IMR-90 (cell line): ENCODE results near the gene SLC25A17. TPM values are rescaled to one million over a fixed set of nuclear protein-coding genes. Genes with fewer than 3 reads are reported as not detected.

Source experiments
- ATAC-seq: fragments of 200-7000 bp; cut with Tn5 transposase; 2 replicates; pipeline ENCODE4 v1.9.1; 2020; ENCODE audit warnings: low read depth, mild to moderate bottlenecking, moderate library complexity
- BruUV-seq: library from RNA; stranded (reverse); fragments of 400-500 nt; replicated peaks from 2 replicates; lab custom pipeline; 2021; lab: Mats Ljungman, UMichigan
- CTCF ChIA-PET: fragments of 300-600 bp; formaldehyde crosslinking; extraction: SDS; loops from one replicate; lab custom pipeline; 2021; ENCODE audit warnings: antibody characterized with exemption; lab: Yijun Ruan, JAX
- POLR2A ChIA-PET: fragments of 300-600 bp; sonication (Branson Sonifier 250); formaldehyde crosslinking; loops from one replicate; lab custom pipeline; 2022; ENCODE audit warnings: antibody characterized with exemption; ENCODE audit not compliant: unreplicated experiment; lab: Charles Lee
- DNase-seq: peaks from one replicate; pipeline ENCODE4 v3.0.0; 2013
- H2AFZ ChIP-seq: replicated peaks from 2 replicates; pipeline ENCODE3; 2013; ENCODE audit warnings: low read length, mild to moderate bottlenecking; ENCODE audit not compliant: poor library complexity
- H2AK5ac ChIP-seq: 2 replicates; pipeline ENCODE4 v1.6.1; 2013; ENCODE audit warnings: low read depth, low read length, inconsistent platforms
- H2AK9ac ChIP-seq: replicated peaks from 2 replicates; pipeline ENCODE3; 2013; ENCODE audit warnings: mild to moderate bottlenecking, low read depth, low read length, moderate library complexity; ENCODE audit not compliant: poor library complexity
- H2BK120ac ChIP-seq: 2 replicates; pipeline ENCODE4 v1.6.1; 2013; ENCODE audit warnings: low read depth, low read length, inconsistent platforms
- H2BK15ac ChIP-seq: 3 replicates; pipeline ENCODE4 v1.6.1; 2013; ENCODE audit warnings: low read depth, low read length, inconsistent platforms
- H2BK20ac ChIP-seq: 2 replicates; pipeline ENCODE4 v1.6.1; 2013; ENCODE audit warnings: low read depth, mild to moderate bottlenecking, inconsistent platforms, low read length, moderate library complexity
- H2BK5ac ChIP-seq: 2 replicates; pipeline ENCODE4 v1.6.1; 2013; ENCODE audit warnings: mild to moderate bottlenecking, low read depth, low read length, inconsistent platforms; ENCODE audit not compliant: poor library complexity, severe bottlenecking
- H3K14ac ChIP-seq: replicated peaks from 2 replicates; pipeline ENCODE4 v1.6.1; 2013; ENCODE audit warnings: low read depth, low read length, inconsistent platforms
- H3K18ac ChIP-seq: 2 replicates; pipeline ENCODE4 v1.6.1; 2013; ENCODE audit warnings: low read depth, low read length, control low read depth
- H3K23ac ChIP-seq: 2 replicates; pipeline ENCODE4 v1.6.1; 2013; ENCODE audit warnings: low read depth, low read length, inconsistent platforms
- H3K27ac ChIP-seq: 2 replicates; pipeline ENCODE4 v1.5.1; 2013; ENCODE audit warnings: mild to moderate bottlenecking, control low read depth, low read length; ENCODE audit not compliant: insufficient read depth
- H3K27me3 ChIP-seq: 2 replicates; pipeline ENCODE4 v1.6.1; 2013; ENCODE audit warnings: low read length; ENCODE audit not compliant: control insufficient read depth, insufficient read depth
- H3K36me3 ChIP-seq: 2 replicates; pipeline ENCODE4 v1.6.1; 2013; ENCODE audit warnings: low read length, mixed read lengths; ENCODE audit not compliant: control insufficient read depth, insufficient read depth
- H3K4ac ChIP-seq: 2 replicates; pipeline ENCODE4 v1.6.1; 2013; ENCODE audit warnings: low read depth, low read length, inconsistent platforms
- H3K4me1 ChIP-seq: 2 replicates; pipeline ENCODE4 v1.6.1; 2013; ENCODE audit warnings: low read length, mixed read lengths; ENCODE audit not compliant: control insufficient read depth, insufficient read depth
- H3K4me2 ChIP-seq: 2 replicates; pipeline ENCODE4 v1.6.1; 2013; ENCODE audit warnings: low read depth, mild to moderate bottlenecking, control low read depth, low read length, moderate library complexity
- H3K4me3 ChIP-seq: 2 replicates; pipeline ENCODE4 v1.5.1; 2013; ENCODE audit warnings: low read depth, mild to moderate bottlenecking, control low read depth, low read length, moderate library complexity; ENCODE audit not compliant: insufficient read depth
- H3K56ac ChIP-seq: 2 replicates; pipeline ENCODE4 v1.6.1; 2013; ENCODE audit warnings: low read length, inconsistent platforms; ENCODE audit not compliant: insufficient read depth; ENCODE audit errors: extremely low read depth
- H3K79me1 ChIP-seq, 2 experiments: 2 replicates each; pipeline ENCODE4 v1.6.1; 2013; ENCODE audit warnings: low read length in 2 of 2, inconsistent platforms in 1 of 2, low read depth in 1 of 2
- H3K9ac ChIP-seq: 2 replicates; pipeline ENCODE4 v1.6.1; 2013; ENCODE audit warnings: low read depth, low read length, control low read depth
- H3K9me1 ChIP-seq: 2 replicates; pipeline ENCODE4 v1.6.1; 2013; ENCODE audit warnings: low read length, inconsistent platforms; ENCODE audit not compliant: insufficient read depth
- H3K9me3 ChIP-seq: 2 replicates; pipeline ENCODE4 v1.6.1; 2013; ENCODE audit warnings: low read length; ENCODE audit not compliant: control insufficient read depth, insufficient read depth
- H4K20me1 ChIP-seq: 2 replicates; pipeline ENCODE4 v1.6.1; 2013; ENCODE audit warnings: low read length, inconsistent platforms; ENCODE audit not compliant: insufficient read depth
- H4K5ac ChIP-seq: 2 replicates; pipeline ENCODE4 v1.6.1; 2013; ENCODE audit warnings: mild to moderate bottlenecking, low read depth, low read length, control low read depth
- H4K8ac ChIP-seq, 2 experiments: 2 replicates each; pipeline ENCODE4 v1.6.1; 2013; ENCODE audit warnings: low read depth in 2 of 2, low read length in 2 of 2, control low read depth in 1 of 2, inconsistent platforms in 1 of 2
- H4K91ac ChIP-seq: 2 replicates; pipeline ENCODE4 v1.6.1; 2013; ENCODE audit warnings: low read depth, low read length, inconsistent platforms; ENCODE audit not compliant: insufficient read depth
- BHLHE40 ChIP-seq: fragments of 150-350 bp; IDR thresholded peaks from 2 replicates; pipeline ENCODE4 v1.6.1; 2016; ENCODE audit warnings: mild to moderate bottlenecking, low read depth, low read length
- CEBPB ChIP-seq: IDR thresholded peaks from 2 replicates; pipeline ENCODE4 v1.6.1; 2012; ENCODE audit warnings: low read depth, low read length, improper control_type of control experiment
- CHD1 ChIP-seq: IDR thresholded peaks from 2 replicates; pipeline ENCODE4 v1.6.1; 2012; ENCODE audit warnings: low read depth, low read length, improper control_type of control experiment
- CTCF ChIP-seq: conservative IDR thresholded peaks from 2 replicates; pipeline ENCODE4 v1.5.1; 2012; ENCODE audit warnings: mild to moderate bottlenecking, low read depth, low read length, improper control_type of control experiment
- ELK1 ChIP-seq: fragments of 150-350 bp; IDR thresholded peaks from 2 replicates; pipeline ENCODE4 v1.6.1; 2016; ENCODE audit warnings: low read depth, mild to moderate bottlenecking, low read length, moderate library complexity, borderline replicate concordance
- FOS ChIP-seq: fragments of 150-350 bp; IDR thresholded peaks from 2 replicates; pipeline ENCODE4 v1.6.1; 2016; ENCODE audit warnings: low read depth, low read length
- MAFK ChIP-seq: IDR thresholded peaks from 2 replicates; pipeline ENCODE4 v1.6.1; 2012; ENCODE audit warnings: low read depth, low read length, improper control_type of control experiment
- MAZ ChIP-seq: IDR thresholded peaks from 2 replicates; pipeline ENCODE4 v1.6.1; 2012; ENCODE audit warnings: low read depth, mild to moderate bottlenecking, low read length, improper control_type of control experiment, moderate library complexity, borderline replicate concordance
- MXI1 ChIP-seq: IDR thresholded peaks from 2 replicates; pipeline ENCODE4 v1.6.1; 2012; ENCODE audit warnings: low read depth, mild to moderate bottlenecking, low read length, moderate library complexity, borderline replicate concordance
- NFE2L2 ChIP-seq: fragments of 150-350 bp; IDR thresholded peaks from 2 replicates; pipeline ENCODE4 v1.6.1; 2016; ENCODE audit warnings: low read depth, mild to moderate bottlenecking, low read length
- POLR2A ChIP-seq: IDR thresholded peaks from 2 replicates; pipeline ENCODE4 v1.6.1; 2012; ENCODE audit warnings: mild to moderate bottlenecking, low read depth, low read length
- RAD21 ChIP-seq: IDR thresholded peaks from 2 replicates; pipeline ENCODE4 v1.6.1; 2012; ENCODE audit warnings: low read length, improper control_type of control experiment
- RCOR1 ChIP-seq: IDR thresholded peaks from 2 replicates; pipeline ENCODE4 v1.6.1; 2012; ENCODE audit warnings: mild to moderate bottlenecking, low read length, improper control_type of control experiment; ENCODE audit not compliant: insufficient replicate concordance
- RFX5 ChIP-seq: IDR thresholded peaks from 2 replicates; pipeline ENCODE4 v1.8.0; 2012; ENCODE audit warnings: low read depth, mild to moderate bottlenecking, low read length, moderate library complexity
- SMC3 ChIP-seq: fragments of 150-350 bp; IDR thresholded peaks from 2 replicates; pipeline ENCODE4 v1.6.1; 2016; ENCODE audit warnings: low read depth, mild to moderate bottlenecking, antibody characterized with exemption, low read length, moderate library complexity
- USF2 ChIP-seq: fragments of 150-350 bp; IDR thresholded peaks from 2 replicates; pipeline ENCODE4 v1.6.1; 2017; ENCODE audit warnings: mild to moderate bottlenecking, antibody characterized with exemption, low read length, low read depth
- WGBS, 2 experiments: methylation state at CpG; one replicate each; pipeline versions ENCODE4 v1.1.5 to v1.1.7; 2013; ENCODE audit warnings: missing lambda C conversion rate in 2 of 2; ENCODE audit not compliant: insufficient read length in 1 of 2; ENCODE audit errors: extremely low coverage in 2 of 2; 5-methylcytosine and 5-hydroxymethylcytosine counted together
- dilution Hi-C: fragments of 300-500 bp; cut with HindIII; formaldehyde crosslinking; loops from one replicate; pipeline ENCODE4 v1.14.3; 2018; ENCODE audit warnings: low sequenced_read_pairs; ENCODE audit not compliant: unreplicated experiment
- in situ Hi-C: fragments of 300-500 bp; cut with MboI; formaldehyde crosslinking; loops from 3 replicates; pipeline ENCODE4 v1.14.3; 2019; ENCODE audit warnings: low sequenced_read_pairs, inconsistent platforms, mixed read lengths
- intact Hi-C: fragments of 100-400 bp; cut with micrococcal nuclease; formaldehyde crosslinking; loops from 2 replicates; pipeline ENCODE4 v1.10.0; 2022
- polyA plus RNA-seq, 3 experiments: library from polyadenylated mRNA; depleted of rRNA; stranded (reverse); fragments of >200 nt; gene quantifications; 2 replicates each; pipeline ENCODE4 v1.2.3, GENCODE V29; 2012; ENCODE audit warnings: low replicate concordance in 1 of 3
- total RNA-seq: library from RNA; depleted of rRNA; stranded (reverse); fragments of >200 nt; gene quantifications from 2 replicates; pipeline ENCODE4 v1.2.3, GENCODE V29; 2012

SLC25A17 gene
- total and polyA plus RNA-seq, 2 of the 4 experiments (the other 2 are of a cell fraction) = 19.6 to 36.0 TPM

- no peak overlapping the region for H2BK15ac ChIP-seq
- no peak for DNase-seq
- no peak overlapping the region for H2AK5ac ChIP-seq
- peaks cover 3% of the 10 kb centered on the region; the same call in 1 of the 2 replicates for H3K4me1 ChIP-seq
- no peaks in the 10 kb centered on the region for H3K27me3 ChIP-seq
- no peak overlapping the region for H3K23ac ChIP-seq
- no peak overlapping the region for H3K27ac ChIP-seq
- TF ChIP-seq MXI1 (no peak), RAD21 (no peak), CEBPB (no peak), CTCF (no peak), MAZ (no peak), ELK1 (no peak), RFX5 (no peak), MAFK (no peak), NFE2L2 (no peak), CHD1 (no peak), BHLHE40 (no peak), USF2 (no peak), POLR2A (no peak), SMC3 (no peak), RCOR1 (no peak), FOS (no peak)
- no peak overlapping the region for H3K4ac ChIP-seq
- no peak overlapping the region for H3K18ac ChIP-seq
- no peak overlapping the region for H3K4me2 ChIP-seq
- no peaks in the 10 kb centered on the region for H3K9me3 ChIP-seq
- WGBS, 2 experiments = no CpG with 5 or more reads among the region's 3 CpGs
- dilution Hi-C loops = no loop called here
- H2BK5ac ChIP-seq = no peak overlapping the region
- no peak overlapping the region for H3K4me3 ChIP-seq
- H4K5ac ChIP-seq = no peak overlapping the region
- CTCF ChIA-PET = interaction anchor here (0.6 kb wide), 1 partner anchor 24 kb away, joined by 3 read pairs; no protein-coding TSS in a partner anchor
- H3K9me1 ChIP-seq = 0 out of 2 replicates have a peak, but pooled peaks cover 4% of the 10 kb centered on the region
- no peak overlapping the region for H3K9ac ChIP-seq
- H2AFZ ChIP-seq = no peak overlapping the region
- no peak overlapping the region for H3K14ac ChIP-seq
- H2BK120ac ChIP-seq = no peak overlapping the region
- H4K8ac ChIP-seq = no peak overlapping the region
- BruUV-seq = no TSS peak
- no peak overlapping the region for H2AK9ac ChIP-seq
- POLR2A ChIA-PET = no interaction called here
- no peak for ATAC-seq
- intact Hi-C loops = no loop called here
- H3K79me1 ChIP-seq = no peaks in the 10 kb centered on the region
- no peak overlapping the region for H2BK20ac ChIP-seq
- no peak overlapping the region for H4K91ac ChIP-seq
- no peaks in the 10 kb centered on the region for H4K20me1 ChIP-seq
- in situ Hi-C loops = no loop called here
- no peak overlapping the region for H3K56ac ChIP-seq
- H3K36me3 ChIP-seq = no peaks in the 10 kb centered on the region
Measured at GRCh38 chr22:40758390-40758789, 60.8 kb downstream of the SLC25A17 start.
